GM18951 (cell line): ENCODE data around the gene NELFE.

Source experiments
- POLR2A ChIP-seq: IDR thresholded peaks from 4 replicates; pipeline ENCODE4 v1.6.1; 2011; ENCODE audit warnings: mild to moderate bottlenecking; ENCODE audit not compliant: insufficient read length, insufficient read depth; ENCODE audit errors: extremely low read depth
- in situ Hi-C: fragments of 300-500 bp; cut with MboI; formaldehyde crosslinking; loops from one replicate; pipeline ENCODE4 v1.12.0; 2022; ENCODE audit warnings: low sequenced_read_pairs, mixed read lengths, inconsistent platforms; ENCODE audit not compliant: unreplicated experiment

Gene NELFE

DNA sequence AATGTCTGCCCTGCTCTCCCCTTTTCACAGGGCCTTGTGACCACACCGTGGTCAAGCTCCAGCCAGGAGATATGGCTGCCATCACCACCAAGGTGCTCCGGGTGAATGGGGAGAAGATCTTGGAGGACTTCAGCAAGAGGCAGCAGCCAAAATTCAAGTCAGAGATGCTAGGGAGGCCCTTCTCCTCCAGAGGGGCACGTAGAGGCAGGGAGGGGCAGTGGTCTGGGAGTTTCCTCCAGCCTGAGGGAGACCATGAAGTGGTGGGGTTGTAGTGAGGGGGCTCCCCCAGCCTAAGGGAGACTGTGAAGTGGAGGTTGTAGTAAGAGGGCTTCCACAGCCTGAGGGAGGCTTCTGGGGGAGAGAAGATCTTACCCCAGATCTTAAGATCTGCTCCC lies 9.2 kb upstream of the NELFE start:
- in situ Hi-C loops = no loop called here
- no peak for TF ChIP-seq POLR2A

DNA sequence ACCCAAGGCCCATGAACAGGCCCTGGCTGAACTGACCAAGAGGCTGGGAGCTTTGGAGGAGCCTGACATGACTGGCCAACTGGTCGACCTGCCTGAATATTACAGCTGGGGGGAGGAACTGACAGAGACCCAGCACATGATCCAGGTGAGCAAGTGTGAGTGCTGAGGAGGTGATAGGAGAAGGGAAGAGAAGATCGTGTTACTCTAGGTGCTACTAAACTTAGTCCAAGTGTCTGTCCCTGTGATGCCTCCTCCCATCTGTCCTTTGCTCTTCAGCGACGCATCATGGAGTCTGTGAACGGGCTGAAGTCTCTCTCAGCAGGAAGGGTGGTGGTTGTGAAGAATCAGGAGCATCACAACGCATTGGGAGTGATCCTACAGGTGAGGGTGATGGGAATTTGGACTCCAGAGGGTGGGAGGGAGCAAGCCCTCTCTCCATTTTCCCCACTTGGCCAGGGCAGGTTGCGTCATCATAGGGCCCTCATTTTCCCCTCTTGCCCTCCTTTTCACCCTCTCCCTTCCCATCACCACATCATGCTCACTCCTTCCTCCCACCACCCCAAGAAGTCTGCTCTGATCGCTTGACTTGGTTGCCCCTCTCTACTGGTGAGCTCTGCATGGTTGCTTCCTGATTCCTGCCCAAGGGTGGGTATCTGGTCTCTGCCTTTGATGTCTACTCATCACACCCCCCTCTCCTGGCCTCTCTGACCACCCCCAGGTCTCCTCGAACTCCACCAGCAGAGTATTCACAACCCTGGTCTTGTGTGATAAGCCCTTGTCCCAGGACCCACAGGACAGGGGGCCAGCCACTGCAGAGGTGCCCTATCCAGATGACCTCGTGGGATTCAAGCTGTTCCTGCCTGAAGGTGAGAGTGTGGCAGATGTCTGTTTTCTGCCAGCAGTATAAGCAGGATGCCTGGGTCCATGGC lies 8.5 kb upstream of the NELFE start:
- no peak for TF ChIP-seq POLR2A
- in situ Hi-C loops = no loop called here

DNA sequence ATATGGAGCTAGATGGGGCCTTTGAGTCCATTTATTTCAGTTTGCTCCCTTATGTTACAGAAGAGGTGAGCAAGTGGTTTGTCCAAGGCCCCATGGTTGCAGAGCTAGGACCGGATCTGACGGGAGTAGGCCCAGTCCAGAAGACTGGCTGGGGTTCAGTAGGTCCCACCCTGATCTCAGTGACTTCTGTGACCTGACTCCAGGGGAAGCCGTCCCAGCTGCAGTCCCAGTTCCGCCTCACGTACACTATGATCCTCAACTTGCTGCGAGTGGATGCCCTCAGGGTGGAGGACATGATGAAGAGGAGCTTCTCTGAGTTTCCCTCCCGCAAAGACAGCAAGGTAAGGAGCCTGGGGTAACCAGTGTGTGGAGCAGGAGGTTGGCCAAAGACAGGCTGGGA lies 7.7 kb upstream of the NELFE start:
- in situ Hi-C loops = no loop called here
- TF ChIP-seq POLR2A = no peak

DNA sequence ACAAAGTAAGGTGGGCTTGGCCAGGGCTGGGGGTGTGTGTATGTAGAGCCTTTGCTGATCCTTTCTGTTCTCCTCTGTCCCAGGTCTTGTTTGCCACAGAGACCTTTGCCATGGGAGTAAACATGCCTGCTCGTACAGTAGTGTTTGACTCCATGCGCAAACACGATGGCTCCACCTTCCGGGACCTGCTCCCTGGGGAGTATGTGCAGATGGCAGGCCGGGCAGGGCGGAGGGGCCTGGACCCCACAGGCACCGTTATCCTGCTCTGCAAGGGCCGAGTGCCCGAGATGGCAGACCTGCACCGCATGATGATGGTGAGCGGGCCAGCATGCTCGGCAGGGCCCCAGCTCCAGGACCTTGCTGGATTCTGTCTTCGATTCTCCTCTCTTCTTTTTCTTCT lies 6.9 kb upstream of the NELFE start:
- in situ Hi-C loops = no loop called here

DNA sequence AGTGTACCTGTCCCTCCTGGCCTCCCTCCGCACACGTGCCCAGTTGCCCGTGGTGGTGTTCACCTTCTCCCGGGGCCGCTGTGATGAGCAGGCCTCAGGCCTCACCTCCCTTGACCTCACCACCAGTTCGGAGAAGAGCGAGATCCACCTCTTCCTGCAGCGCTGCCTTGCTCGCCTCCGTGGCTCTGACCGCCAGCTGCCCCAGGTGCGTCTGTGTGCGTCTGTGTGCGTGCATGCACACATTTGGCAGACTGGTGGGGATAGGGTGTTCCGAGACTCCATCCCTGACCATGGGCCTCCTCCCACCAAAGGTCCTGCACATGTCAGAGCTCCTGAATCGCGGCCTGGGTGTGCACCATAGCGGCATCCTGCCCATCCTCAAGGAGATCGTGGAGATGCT lies 5.2 kb upstream of the NELFE start:
- TF ChIP-seq POLR2A = no peak
- in situ Hi-C loops = no loop called here

More for the DNA sequence above, 6.9 kb upstream of the NELFE start:
- TF ChIP-seq POLR2A = no peak

DNA sequence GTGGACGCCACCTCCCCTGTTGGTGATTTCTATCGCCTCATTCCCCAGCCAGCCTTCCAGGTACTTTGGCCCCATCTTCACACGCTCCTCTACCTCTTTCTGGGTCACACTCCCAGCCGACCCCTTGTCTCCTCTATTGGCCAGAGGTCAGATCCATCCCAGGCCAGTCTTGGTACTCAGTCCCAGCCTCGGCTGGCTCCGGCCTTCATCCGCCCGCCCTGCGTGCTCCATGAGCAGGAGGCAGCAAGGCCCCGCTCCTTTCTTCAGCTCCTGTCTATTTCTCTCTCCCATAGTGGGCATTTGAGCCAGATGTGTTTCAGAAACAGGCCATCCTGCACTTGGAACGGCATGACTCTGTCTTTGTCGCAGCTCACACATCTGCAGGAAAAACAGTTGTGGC lies 2.8 kb upstream of the NELFE start:
- in situ Hi-C loops = no loop called here
- TF ChIP-seq POLR2A = no peak

DNA sequence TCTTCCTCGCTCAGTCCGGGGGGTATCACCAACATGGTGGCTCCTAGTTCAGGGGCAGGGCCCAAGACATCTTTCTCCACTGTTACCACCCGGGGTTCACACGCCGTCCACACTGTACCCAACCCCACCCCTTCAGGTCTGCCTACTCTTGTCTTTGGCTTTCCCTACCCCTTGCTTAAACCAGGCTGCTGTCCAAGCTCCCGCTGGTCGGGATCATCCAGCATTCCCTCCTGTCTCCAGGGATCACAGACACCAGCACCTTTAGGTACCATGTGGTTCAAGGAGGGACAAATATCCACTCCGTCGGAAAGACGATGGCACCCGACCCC lies 395 bp downstream of the NELFE start:
- in situ Hi-C loops = no loop called here
- no peak for TF ChIP-seq POLR2A

DNA sequence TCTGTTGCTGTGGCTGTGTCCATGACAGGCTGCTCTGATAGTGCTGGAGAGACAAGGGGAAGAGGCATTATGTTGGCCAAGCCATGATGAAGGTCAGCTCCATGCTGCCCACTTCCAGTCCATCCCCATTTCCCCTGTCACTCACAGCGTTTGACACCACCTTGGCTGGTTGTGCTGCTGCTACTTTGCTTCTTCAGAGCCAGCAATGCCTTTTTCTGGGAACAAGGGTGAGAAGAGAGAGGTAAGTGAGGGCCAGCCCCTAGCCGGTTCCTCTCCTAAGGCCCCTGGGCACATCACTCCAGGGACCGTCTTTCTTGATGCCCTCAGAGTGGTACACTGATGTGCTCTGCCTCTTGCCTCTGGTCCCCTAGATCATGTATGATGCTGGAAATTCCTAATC lies 2.0 kb downstream of the NELFE start:
- TF ChIP-seq POLR2A = no peak
- in situ Hi-C loops = no loop called here

DNA sequence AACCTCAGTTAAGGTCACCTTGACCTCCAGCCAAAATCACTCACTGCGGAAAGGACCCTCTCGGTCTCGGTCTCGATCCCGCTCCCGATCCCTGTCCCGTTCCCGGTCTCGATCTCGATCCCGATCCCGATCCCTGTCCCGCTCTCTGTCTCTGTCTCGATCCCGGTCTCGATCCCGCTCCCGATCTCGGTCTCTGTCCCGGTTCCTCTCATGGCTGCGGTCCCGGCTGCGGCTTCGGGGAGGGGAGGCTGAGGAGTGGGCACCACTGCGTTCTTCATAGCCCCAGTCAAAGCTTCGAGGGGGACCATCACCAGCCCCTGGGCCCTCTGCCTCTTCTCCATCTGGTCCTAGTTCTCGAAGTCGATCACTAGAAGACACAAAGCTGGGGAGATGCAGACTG lies 4.3 kb downstream of the NELFE start:
- in situ Hi-C loops = no loop called here
- TF ChIP-seq POLR2A = no peak

DNA sequence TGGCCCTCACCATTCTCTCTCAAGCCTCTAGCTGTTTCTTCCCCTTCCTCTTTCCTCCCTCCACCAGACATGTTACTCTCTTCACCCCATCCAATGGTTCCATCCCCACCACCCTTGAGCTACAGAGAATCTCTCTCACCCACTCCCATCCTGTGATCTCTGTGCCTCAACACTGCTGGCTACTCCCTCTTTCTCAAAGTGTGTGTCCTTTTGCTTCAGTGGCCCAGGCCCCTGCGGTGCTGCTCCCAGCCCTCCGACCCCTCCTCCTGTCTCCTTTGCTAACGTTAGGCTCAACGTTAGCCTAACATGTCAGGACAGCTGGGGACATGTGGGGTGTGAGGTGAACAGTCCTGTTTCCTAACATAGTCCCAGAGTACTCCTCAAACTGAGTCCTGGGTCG lies 5.9 kb downstream of the NELFE start:
- TF ChIP-seq POLR2A = no peak
- in situ Hi-C loops = no loop called here

DNA sequence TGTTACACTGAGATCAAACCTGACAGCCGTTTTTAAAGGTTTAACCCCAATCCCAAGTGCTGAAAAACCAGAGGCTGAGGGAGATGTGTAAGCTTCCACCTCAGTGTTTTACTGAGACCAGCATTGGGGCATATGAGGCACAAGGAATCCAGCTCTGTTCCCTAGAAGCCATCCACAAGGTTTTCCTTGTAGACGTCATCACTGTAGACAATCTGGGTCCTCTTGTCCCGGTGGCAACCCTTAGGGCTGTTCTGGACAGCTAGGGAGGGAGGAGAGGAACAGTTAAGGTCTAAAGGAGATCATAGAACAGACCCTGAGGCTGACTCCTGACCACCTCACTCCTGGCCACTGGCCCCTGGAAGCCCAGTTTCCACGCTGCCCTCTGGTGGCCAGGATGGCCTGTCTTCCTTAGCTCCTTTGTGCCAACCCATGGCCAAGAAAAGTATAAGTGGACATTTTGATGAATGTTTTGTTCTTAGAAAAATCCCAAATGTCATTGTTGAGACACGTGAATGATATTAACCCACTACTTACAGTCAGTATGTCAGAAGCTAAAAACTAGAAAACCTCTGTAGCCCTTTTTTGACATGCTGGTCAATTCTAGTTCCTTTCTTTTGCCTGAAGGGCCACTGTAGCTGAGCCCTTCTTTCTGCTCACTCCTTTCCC lies 6.5 kb downstream of the NELFE start:
- in situ Hi-C loops = no loop called here
- TF ChIP-seq POLR2A = no peak

DNA sequence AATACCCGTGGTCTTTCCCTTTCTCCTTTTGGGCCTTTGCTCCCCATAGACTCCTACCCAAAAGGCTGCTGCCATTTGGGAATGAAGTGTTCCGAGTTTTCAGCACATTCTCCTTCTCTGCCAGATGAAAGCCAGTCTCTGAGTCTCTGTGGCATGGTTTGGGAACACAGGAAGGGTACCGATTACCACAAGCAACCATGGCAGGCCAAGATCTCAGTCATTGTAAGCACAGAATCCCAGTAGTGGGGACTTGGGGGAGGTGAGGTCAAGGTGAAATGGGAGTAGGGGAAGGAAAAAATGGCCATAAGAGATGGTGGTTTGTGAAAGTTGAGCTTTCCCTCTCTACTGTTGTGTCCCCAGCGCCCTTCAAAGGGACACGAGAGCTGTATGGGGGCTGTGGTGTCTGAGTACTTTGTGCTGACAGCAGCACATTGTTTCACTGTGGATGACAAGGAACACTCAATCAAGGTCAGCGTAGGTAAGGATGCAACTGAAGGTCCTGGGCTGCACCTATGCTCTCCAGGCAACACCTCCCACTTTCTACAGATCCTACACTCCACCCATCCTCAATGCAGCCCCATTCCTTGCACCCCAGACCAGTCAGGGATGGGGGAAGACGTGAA lies 8.7 kb downstream of the NELFE start:
- in situ Hi-C loops = no loop called here
- no peak for TF ChIP-seq POLR2A

DNA sequence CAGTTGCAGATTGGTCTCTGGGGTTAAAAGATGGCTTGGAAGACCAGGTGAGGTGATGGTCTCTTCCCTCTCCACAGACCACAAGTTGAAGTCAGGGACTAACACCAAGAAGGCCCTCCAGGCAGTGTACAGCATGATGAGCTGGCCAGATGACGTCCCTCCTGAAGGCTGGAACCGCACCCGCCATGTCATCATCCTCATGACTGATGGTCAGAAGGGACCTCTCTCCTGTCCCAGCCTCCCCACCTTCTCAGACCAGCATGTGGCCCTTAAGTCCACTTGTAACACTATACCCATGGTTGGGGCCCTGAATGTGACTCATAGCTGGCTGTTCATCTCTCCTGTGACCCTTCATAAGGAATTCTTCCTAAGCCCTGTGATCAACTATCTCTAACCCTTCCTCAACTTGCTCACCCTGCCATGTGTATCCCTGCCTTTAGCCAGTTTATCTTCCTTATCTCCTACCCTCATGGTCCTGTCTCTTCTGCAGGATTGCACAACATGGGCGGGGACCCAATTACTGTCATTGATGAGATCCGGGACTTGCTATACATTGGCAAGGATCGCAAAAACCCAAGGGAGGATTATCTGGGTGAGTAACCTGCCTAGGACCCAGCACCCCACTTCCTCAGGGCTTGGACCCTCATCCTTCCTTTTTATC lies 9.9 kb downstream of the NELFE start:
- TF ChIP-seq POLR2A = no peak
- in situ Hi-C loops = no loop called here
